Glutamatergic neuron (in vitro differentiated cells): ENCODE data around the gene ZNF79. TPM values are rescaled to one million over a fixed set of nuclear protein-coding genes. Genes with fewer than 3 reads are reported as not detected.

Experiments
- DNase-seq: peaks from one replicate; pipeline ENCODE4 v3.0.0; 2022
- H3K27ac Mint-ChIP-seq: one replicate; pipeline ENCODE4 v1.8.0; 2020; ENCODE audit warnings: mild to moderate bottlenecking, mixed read lengths, inconsistent platforms; ENCODE audit not compliant: unreplicated experiment
- H3K27me3 Mint-ChIP-seq: one replicate; pipeline ENCODE4 v1.8.0; 2020; ENCODE audit warnings: mild to moderate bottlenecking, moderate library complexity, mixed read lengths, inconsistent platforms; ENCODE audit not compliant: unreplicated experiment
- H3K36me3 Mint-ChIP-seq: one replicate; pipeline ENCODE4 v1.8.0; 2020; ENCODE audit warnings: mild to moderate bottlenecking, mixed read lengths, inconsistent platforms; ENCODE audit not compliant: unreplicated experiment
- H3K4me1 Mint-ChIP-seq: one replicate; pipeline ENCODE4 v1.8.0; 2020; ENCODE audit warnings: mild to moderate bottlenecking, low read depth, mixed read lengths, inconsistent platforms; ENCODE audit not compliant: unreplicated experiment
- H3K4me3 Mint-ChIP-seq: one replicate; pipeline ENCODE4 v1.8.0; 2020; ENCODE audit warnings: mild to moderate bottlenecking, mixed read lengths, inconsistent platforms; ENCODE audit not compliant: unreplicated experiment
- H3K9me3 Mint-ChIP-seq: one replicate; pipeline ENCODE4 v1.8.0; 2020; ENCODE audit warnings: mild to moderate bottlenecking, moderate library complexity, mixed read lengths, inconsistent platforms; ENCODE audit not compliant: unreplicated experiment
- CTCF ChIP-seq: fragments of 200-600 bp; sonication (generic); IDR thresholded peaks from one replicate; pipeline ENCODE4 v1.5.0; 2021; ENCODE audit not compliant: partially characterized antibody, unreplicated experiment
- total RNA-seq: library from RNA; stranded (reverse); fragmentation: NEBNext Ultra II Directional; extraction: Animal tissue kit (Norgen Biotek cat#: 25700); gene quantifications from one replicate; pipeline ENCODE4 v1.2.1, GENCODE V29; 2021; ENCODE audit not compliant: unreplicated experiment

The ZNF79 gene
- total RNA-seq, 1 donor from 2014 or later, result 10.0 TPM

- peaks cover 12% of the 10 kb centered on the region for H3K9me3 Mint-ChIP-seq
- peak overlapping the region; percentile 98 for H3K4me3 Mint-ChIP-seq
- peaks cover 10% of the 10 kb centered on the region for H3K36me3 Mint-ChIP-seq
- H3K27me3 Mint-ChIP-seq, result peaks cover 10% of the 10 kb centered on the region
- peaks cover 11% of the 10 kb centered on the region for H3K4me1 Mint-ChIP-seq
- TF ChIP-seq CTCF, result no peak
- no peak for DNase-seq
- no peak overlapping the region for H3K27ac Mint-ChIP-seq
Measured at GRCh38 chr9:127449332-127449966, 25.3 kb downstream of the ZNF79 start.

GRCh38 chr9:127450243-127450760 lies 26.1 kb downstream of the ZNF79 start:
- H3K27me3 Mint-ChIP-seq, result peaks cover 12% of the 10 kb centered on the region
- peak overlapping the region; percentile 92 for H3K27ac Mint-ChIP-seq
- peak overlapping the region; percentile 98 for H3K4me3 Mint-ChIP-seq
- H3K4me1 Mint-ChIP-seq, result peaks cover 11% of the 10 kb centered on the region
- DNase-seq, result no peak
- peaks cover 10% of the 10 kb centered on the region for H3K9me3 Mint-ChIP-seq
- TF ChIP-seq CTCF, result no peak
- H3K36me3 Mint-ChIP-seq, result peaks cover 2% of the 10 kb centered on the region

- Mint-ChIP-seq H3K4me3 (peak within 1 kb of the TSS; percentile 98), H3K36me3 (peaks cover 5% of the 10 kb centered on the region), H3K4me1 (peaks cover 11% of the 10 kb centered on the region), H3K27ac (peak within 1 kb of the TSS; percentile 92), H3K27me3 (peaks cover 12% of the 10 kb centered on the region), H3K9me3 (peaks cover 14% of the 10 kb centered on the region)
- TF ChIP-seq CTCF, result no peak
- peak; percentile 99 for DNase-seq
Measured at GRCh38 chr9:127450830-127451607, 26.8 kb downstream of the ZNF79 start, which contains the start of the genes LRSAM1 and RPL12. Gene LRSAM1 (plus strand): TSS chr9:127451510. CDS start chr9:127454528, 3,018 bp downstream. Gene RPL12 (minus strand): TSS chr9:127451406. CDS start chr9:127451317, 89 bp downstream.

GRCh38 chr9:127451608-127451857 lies 27.4 kb downstream of the ZNF79 start:
- DNase-seq, result no peak
- Mint-ChIP-seq H3K27me3 (peaks cover 12% of the 10 kb centered on the region), H3K36me3 (peaks cover 5% of the 10 kb centered on the region), H3K4me1 (peaks cover 11% of the 10 kb centered on the region), H3K4me3 (peak overlapping the region; percentile 98), H3K9me3 (peaks cover 14% of the 10 kb centered on the region), H3K27ac (peak overlapping the region; percentile 92)
- no peak for TF ChIP-seq CTCF
